Glutamatergic neuron (in vitro differentiated cells): ENCODE measurements around the gene DVL1. TPM values are rescaled to one million over a fixed set of nuclear protein-coding genes. Genes with fewer than 3 reads are reported as not detected.

Experiments
- DNase-seq: peaks from one replicate; pipeline ENCODE4 v3.0.0; 2022
- H3K27ac Mint-ChIP-seq: one replicate; pipeline ENCODE4 v1.8.0; 2020; ENCODE audit warnings: mild to moderate bottlenecking, mixed read lengths, inconsistent platforms; ENCODE audit not compliant: unreplicated experiment
- H3K27me3 Mint-ChIP-seq: one replicate; pipeline ENCODE4 v1.8.0; 2020; ENCODE audit warnings: mild to moderate bottlenecking, moderate library complexity, mixed read lengths, inconsistent platforms; ENCODE audit not compliant: unreplicated experiment
- H3K36me3 Mint-ChIP-seq: one replicate; pipeline ENCODE4 v1.8.0; 2020; ENCODE audit warnings: mild to moderate bottlenecking, mixed read lengths, inconsistent platforms; ENCODE audit not compliant: unreplicated experiment
- H3K4me1 Mint-ChIP-seq: one replicate; pipeline ENCODE4 v1.8.0; 2020; ENCODE audit warnings: mild to moderate bottlenecking, low read depth, mixed read lengths, inconsistent platforms; ENCODE audit not compliant: unreplicated experiment
- H3K4me3 Mint-ChIP-seq: one replicate; pipeline ENCODE4 v1.8.0; 2020; ENCODE audit warnings: mild to moderate bottlenecking, mixed read lengths, inconsistent platforms; ENCODE audit not compliant: unreplicated experiment
- H3K9me3 Mint-ChIP-seq: one replicate; pipeline ENCODE4 v1.8.0; 2020; ENCODE audit warnings: mild to moderate bottlenecking, moderate library complexity, mixed read lengths, inconsistent platforms; ENCODE audit not compliant: unreplicated experiment
- total RNA-seq: library from RNA; stranded (reverse); fragmentation: NEBNext Ultra II Directional; extraction: Animal tissue kit (Norgen Biotek cat#: 25700); gene quantifications from one replicate; pipeline ENCODE4 v1.2.1, GENCODE V29; 2021; ENCODE audit not compliant: unreplicated experiment
- TF ChIP-seq, protein P1 (sequence below): fragments of 200-600 bp; sonication (generic); IDR thresholded peaks from one replicate; pipeline ENCODE4 v1.5.0; 2021; ENCODE audit not compliant: partially characterized antibody, unreplicated experiment

Gene DVL1
- total RNA-seq, 1 donor from 2014 or later, result 124 TPM

DNA sequence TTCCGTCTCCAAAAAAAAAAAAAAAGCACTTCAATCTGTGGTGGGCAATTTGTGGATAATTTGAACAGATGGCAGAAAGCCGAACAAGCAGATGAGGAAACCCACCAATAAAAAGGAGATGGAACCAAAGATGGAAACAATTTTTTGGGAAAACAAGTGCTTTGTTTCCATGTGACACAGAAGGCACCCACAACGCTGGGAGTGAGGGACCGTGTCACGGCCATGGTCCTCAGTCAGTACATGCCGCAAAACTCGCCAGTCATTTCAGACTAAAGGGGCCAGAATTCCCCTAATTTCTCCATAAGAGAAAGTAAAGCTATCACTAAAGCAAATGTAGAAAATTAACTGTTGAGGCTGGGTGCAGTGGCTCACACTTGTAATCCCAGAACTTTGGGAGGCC lies 44.9 kb upstream of the DVL1 start:
- DNase-seq, result no peak
- Mint-ChIP-seq H3K9me3 (peaks cover 8% of the 10 kb centered on the region), H3K27ac (peak overlapping the region; percentile 22), H3K4me3 (no peak overlapping the region), H3K27me3 (no peaks in the 10 kb centered on the region), H3K36me3 (no peaks in the 10 kb centered on the region), H3K4me1 (peaks cover 6% of the 10 kb centered on the region)
- TF ChIP-seq, protein P1, sequence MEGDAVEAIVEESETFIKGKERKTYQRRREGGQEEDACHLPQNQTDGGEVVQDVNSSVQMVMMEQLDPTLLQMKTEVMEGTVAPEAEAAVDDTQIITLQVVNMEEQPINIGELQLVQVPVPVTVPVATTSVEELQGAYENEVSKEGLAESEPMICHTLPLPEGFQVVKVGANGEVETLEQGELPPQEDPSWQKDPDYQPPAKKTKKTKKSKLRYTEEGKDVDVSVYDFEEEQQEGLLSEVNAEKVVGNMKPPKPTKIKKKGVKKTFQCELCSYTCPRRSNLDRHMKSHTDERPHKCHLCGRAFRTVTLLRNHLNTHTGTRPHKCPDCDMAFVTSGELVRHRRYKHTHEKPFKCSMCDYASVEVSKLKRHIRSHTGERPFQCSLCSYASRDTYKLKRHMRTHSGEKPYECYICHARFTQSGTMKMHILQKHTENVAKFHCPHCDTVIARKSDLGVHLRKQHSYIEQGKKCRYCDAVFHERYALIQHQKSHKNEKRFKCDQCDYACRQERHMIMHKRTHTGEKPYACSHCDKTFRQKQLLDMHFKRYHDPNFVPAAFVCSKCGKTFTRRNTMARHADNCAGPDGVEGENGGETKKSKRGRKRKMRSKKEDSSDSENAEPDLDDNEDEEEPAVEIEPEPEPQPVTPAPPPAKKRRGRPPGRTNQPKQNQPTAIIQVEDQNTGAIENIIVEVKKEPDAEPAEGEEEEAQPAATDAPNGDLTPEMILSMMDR, result no peak

DNA sequence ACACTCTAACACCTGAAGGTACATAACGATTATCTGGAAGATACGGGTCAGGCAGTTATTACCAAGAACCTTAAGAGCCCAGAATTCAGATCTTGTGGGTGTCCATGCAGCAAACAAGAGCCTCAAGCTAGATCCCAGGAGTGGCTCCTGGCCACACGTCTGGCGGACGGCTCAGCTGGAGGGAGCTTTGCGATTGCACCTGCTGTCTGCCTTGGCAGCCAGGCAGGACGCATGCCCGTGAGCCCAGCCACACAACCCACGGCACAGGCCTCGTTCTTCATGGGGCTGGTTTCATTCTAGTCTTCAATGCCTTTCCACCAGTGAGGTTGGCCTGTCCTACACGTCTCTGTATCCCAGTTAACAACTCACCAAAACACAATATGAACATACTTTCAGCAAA lies 44.2 kb upstream of the DVL1 start:
- H3K36me3 Mint-ChIP-seq, result no peaks in the 10 kb centered on the region
- no peak for DNase-seq
- peaks cover 7% of the 10 kb centered on the region for H3K9me3 Mint-ChIP-seq
- H3K27me3 Mint-ChIP-seq, result peaks cover under 1% of the 10 kb centered on the region
- H3K27ac Mint-ChIP-seq, result no peak overlapping the region
- no peak overlapping the region for H3K4me3 Mint-ChIP-seq
- TF ChIP-seq, protein P1, result no peak
- H3K4me1 Mint-ChIP-seq, result peaks cover 6% of the 10 kb centered on the region

DNA sequence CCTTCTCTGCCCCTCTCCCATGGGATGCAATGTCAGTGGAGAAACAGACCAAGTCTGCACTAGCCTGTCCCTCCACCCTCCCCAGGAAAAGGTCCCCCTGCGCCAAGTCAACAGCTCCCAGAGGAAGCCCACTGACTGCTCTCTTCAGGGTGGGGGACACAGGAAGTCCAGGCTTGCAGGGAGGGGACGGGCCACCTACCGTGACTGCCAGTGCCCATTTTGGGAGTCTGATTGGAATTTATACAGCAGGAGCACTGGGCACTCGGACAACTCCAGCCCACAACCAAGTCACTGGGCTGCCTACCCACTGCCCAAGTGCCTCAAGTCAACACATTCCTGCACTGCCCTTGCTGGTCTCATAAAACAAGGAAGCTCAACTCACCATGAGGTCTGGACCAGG lies 43.8 kb upstream of the DVL1 start:
- Mint-ChIP-seq H3K9me3 (peaks cover 4% of the 10 kb centered on the region), H3K36me3 (no peaks in the 10 kb centered on the region), H3K27me3 (peaks cover 3% of the 10 kb centered on the region), H3K27ac (no peak overlapping the region), H3K4me1 (peaks cover 6% of the 10 kb centered on the region), H3K4me3 (no peak overlapping the region)
- TF ChIP-seq, protein P1, result no peak
- no peak for DNase-seq

DNA sequence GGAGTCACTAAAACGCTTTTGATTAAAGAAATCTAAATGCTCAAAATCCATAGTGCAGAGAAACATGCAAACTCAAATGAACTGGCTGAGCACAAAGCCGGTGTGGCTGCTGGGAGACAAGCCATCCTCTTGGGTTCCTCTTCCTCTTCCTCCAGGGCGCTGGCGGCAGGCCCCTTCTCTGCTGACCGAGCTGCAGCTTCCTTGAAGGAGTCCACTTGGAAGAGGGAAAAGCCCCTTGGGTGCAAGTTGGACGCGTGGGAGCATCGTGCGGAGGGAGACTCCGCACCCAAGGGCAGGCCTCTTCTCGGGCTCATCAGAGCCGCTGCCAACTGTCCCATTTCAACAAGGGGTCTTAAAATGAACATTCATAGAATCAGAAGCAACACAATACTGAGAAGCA lies 42.0 kb upstream of the DVL1 start:
- H3K36me3 Mint-ChIP-seq, result no peaks in the 10 kb centered on the region

DNA sequence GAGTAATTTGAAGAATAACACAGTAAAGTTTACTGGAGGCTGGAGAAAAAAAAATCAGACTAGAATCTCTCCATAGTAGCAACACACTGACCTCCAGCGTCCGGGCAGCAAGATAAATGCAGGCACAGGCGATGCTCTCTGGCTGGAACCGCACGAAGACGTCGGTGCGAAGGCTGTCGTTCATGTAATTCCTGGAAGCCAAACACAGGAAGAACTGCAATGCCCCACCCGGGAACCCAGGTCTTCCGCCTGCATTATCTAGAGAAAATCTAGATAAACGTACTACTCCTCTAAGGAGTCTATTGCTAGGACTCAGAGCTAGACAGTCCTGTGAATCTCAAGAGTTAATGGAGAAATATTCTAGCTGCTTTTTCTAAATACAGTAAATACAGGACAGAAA lies 41.5 kb upstream of the DVL1 start:
- Mint-ChIP-seq H3K4me1 (peaks cover 9% of the 10 kb centered on the region), H3K36me3 (no peaks in the 10 kb centered on the region), H3K27ac (no peak overlapping the region), H3K9me3 (peaks cover 6% of the 10 kb centered on the region), H3K4me3 (no peak overlapping the region), H3K27me3 (peaks cover 4% of the 10 kb centered on the region)
- TF ChIP-seq, protein P1, result no peak
- no peak for DNase-seq

More for the DNA sequence above, 42.0 kb upstream of the DVL1 start:
- peaks cover 9% of the 10 kb centered on the region for H3K4me1 Mint-ChIP-seq
- H3K4me3 Mint-ChIP-seq, result no peak overlapping the region
- no peak overlapping the region for H3K27ac Mint-ChIP-seq
- TF ChIP-seq, protein P1, result no peak
- H3K9me3 Mint-ChIP-seq, result peaks cover 6% of the 10 kb centered on the region
- no peak for DNase-seq
- peaks cover 4% of the 10 kb centered on the region for H3K27me3 Mint-ChIP-seq
